GM12892 (cell line): ENCODE results near the gene PTX4.

Experiments
- POLR2AphosphoS5 ChIP-seq: IDR thresholded peaks from 2 replicates; pipeline ENCODE4 v1.6.1; 2011; ENCODE audit warnings: low read depth, low read length, control low read depth
- TAF1 ChIP-seq: IDR thresholded peaks from 2 replicates; pipeline ENCODE4 v1.6.1; 2011; ENCODE audit warnings: low read depth, mild to moderate bottlenecking, control low read depth, low read length, borderline replicate concordance

DNA sequence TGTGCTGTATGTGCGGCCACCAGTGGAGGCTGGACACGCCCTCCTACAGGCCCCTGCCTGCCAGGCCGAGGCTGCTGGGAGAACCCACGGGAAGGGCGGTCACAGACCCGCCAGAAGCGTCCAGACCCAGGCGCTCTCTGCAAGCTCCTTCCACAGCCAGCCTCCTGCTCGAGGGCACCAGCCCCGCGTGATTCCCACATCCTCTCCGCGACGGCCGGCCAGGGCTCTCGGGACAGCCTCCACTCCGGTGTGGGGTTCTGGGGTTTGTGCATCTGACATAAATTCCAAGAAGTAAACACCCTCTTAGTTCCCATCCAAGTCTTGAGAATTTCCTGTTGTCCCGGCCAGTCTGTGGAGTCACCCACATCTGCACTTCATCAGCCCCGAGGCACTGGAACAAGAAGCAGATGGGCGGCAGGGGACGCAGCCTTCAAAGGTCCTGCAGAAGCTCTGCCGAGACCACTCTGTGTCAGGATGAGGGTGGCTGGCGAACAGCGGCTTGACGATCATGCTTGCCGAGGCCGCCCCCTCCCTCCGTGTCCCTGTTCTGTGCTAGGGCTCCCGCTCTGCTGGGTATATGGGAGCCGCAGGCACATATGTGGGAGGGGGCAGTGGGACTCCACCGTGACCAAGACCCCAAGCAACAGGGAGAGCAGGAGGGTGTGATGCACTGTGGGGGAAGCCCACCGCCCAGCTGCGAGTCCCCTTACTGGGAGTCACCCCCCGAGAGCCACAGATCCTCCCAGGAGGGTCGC is 42.3 kb upstream of the PTX4 start:
- no peak for TF ChIP-seq POLR2AphosphoS5
- TF ChIP-seq TAF1: no peak
